ELR (cell line): ENCODE measurements around the gene RAB7A.

ENCODE experiments used
- DNase-seq: peaks from one replicate; pipeline ENCODE4 v3.0.0-alpha.2; 2015; ENCODE audit warnings: low read depth

Gene RAB7A

DNA sequence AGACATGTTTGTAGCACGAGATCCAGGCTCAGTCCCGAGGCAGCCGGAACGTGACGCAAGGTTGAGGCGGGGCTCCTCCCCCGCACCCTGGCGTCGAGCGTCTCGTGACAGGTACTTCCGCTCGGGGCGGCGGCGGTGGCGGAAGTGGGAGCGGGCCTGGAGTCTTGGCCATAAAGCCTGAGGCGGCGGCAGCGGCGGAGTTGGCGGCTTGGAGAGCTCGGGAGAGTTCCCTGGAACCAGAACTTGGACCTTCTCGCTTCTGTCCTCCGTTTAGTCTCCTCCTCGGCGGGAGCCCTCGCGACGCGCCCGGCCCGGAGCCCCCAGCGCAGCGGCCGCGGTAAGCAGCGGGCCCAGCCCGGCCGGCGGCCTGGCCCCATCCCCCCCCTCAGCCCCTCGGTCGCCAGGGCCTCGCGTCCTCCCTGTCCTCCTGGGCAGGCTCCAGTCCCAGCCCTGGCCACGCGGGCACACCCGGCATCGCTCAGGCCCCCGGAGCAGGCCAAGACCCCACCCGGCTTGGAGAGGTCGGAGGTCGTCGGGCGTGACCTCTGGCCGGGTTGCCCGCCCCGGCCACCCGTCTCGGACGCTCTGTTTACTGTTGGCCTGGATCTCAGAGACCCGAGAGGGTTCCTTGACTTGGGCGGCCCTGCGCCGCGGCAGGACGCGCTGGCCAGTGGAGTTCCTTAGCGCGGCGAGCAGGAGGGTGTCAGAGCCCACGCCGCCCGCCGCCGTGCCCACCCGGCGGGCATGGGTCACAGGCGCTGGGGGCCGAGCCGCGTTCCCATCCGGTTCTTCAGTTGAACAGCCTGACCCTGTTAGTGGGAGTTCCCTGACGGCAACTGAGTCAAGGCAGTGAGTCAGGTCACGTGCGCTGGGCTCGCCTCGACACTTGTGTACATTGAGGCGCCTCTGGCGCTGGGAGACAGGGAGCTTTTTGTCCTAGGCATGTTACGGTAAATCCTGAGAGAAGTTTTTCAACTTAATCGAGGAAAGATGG lies at the start of gene RAB7A:
Gene RAB7A, plus strand, starts transcription at position 161 of the 994 bp plus-strand sequence. CDS start 69,185 bp downstream, outside the sequence.
- DNase-seq: peak; percentile 98

DNA sequence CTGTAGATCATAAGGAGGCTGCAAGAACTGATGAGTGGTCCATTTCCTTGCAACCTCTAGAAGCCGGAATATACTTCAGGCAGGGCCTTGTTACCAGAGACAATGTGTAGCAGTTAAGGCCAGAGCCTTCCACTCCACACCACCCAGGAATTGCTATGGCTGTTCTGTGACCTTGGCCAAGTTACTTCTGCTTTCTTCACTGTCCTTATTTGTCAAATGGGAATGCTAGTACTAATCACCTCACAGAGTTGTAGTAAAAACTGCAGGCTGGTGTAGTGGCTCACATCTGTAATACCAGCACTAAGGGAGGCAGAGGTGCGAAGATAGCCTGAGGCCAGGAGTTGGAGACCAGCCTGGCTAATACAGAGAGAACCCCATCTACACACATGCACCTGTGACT lies 46.6 kb upstream of the RAB7A start:
- DNase-seq: no peak

DNA sequence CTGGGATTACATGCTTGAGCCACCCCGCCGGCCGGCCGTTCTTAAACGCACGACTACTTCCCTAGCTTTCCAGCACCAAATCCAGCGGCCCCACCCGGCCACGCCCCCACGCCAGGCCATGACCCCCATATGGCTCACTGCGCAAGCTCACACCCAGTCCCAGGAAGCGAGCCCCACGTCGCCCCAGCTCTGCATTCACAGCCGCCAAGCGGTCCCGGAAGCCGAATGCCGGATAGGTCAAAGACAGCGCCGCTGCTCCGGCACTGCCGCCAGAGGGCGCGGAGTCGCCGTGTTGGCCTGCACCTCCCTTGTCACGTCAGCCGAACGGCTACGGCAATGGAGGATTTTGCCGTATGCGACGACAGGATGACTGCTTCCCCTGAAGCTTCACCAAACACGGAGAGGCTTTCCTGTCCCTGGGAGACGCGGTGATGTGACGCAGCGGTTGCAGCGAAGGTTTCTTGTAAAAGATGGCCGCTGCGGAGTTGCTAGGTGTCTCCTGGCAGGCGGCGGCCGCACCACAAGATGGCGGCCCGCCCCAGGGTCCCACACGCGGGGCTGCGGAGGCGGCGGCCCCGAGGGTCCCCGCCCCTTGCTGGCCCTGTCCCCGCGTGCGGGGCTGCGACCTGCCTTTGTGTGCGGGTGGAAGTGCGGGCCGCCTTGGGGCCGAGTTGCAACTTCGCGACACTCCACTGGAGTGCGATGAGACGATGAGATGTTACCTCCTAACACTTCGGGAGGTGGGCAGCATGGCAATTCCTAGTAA lies 45.2 kb upstream of the RAB7A start:
- peak; percentile 99 for DNase-seq

DNA sequence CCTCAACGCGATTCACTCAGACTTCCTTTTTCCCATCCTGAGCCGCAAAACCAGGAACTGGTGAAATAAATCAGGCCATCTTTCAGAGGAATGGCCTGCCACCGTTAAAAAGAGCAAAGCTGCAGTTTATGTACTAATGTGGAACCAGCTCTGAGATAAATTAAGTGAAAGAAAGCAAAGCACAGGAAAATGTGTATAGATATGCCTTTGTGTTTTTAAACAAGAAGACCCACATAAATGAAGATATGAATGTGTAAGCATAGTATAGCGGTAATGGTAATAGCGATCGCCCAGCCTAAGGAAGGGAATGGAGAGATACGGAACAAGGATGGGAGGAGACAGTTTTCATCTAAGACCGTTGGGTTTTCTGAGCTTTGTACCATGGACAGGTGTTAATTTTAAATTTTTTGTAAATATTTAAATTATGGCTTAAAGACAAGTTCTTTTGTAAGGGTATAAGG lies 44.6 kb upstream of the RAB7A start:
- DNase-seq: no peak

DNA sequence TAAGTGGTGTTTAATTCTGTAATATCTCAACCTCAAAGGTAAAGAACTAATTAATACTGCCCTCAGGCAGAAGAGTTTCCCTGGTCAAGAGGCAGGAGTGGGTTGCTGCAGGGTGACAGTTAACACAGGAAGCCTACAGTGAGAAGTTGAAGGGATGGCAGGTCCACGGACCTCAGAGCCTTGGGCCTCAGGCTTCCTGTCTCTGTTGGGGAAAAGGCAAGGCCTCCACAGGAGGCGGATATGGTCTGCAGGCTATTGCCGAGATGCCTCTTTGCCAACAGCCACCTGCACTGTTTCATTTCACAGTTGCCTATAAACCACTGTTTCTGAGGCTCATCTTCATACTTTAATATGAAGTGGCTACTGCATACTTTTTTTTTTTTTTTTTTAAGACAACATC lies 42.0 kb upstream of the RAB7A start:
- DNase-seq: no peak

DNA sequence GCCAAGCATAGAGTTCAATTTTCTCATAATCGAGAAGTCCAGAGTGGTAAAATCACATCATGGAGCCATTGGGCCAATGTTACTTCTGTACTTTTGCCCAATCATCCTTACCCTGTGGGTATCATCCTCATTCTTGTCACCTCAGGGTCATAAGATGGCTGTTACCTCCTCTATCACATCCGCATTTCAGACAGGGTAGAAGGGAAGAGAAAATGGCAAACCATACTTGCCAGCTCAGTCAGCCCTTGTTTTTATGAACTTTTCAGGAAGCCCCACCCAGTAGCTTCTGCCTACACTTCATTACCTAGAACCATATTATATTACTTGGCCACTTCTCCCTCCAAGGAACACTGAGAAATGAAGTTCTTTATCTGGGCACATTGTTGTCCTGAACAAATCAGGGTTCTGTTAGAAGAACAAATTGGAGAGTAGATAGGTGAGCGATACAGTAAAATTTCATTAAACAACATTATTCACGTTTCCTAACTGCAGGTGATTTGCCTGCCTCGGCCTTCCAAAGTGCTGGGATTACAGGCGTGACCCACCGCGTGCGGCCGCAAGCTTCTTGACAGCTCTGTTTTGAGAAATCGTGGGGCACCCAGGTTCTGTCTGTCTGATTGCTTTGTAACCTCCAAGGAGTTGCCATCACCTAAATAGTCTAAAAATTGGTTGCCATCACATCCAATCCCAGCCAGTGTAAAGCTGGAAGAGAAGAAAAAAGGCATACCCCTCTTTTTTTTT lies 40.8 kb upstream of the RAB7A start:
- no peak for DNase-seq

DNA sequence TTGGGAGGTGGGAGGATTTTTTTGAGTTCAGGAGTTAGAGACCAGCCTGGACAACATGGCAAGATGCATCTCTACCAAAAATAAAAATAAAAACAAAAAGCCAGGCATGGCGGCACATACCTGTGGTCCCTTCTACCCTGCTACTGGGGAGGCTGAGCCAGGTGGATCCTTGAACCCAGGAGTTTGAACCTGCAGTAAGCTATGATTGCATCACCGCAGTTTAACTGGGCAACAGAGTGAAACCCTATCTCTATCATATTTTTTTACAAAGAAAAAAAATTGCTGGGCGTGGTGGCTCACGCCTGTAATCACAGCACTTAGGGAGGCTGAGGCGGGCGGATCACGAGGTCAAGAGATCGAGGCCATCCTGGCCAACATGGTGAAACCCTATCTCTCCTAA lies 39.5 kb upstream of the RAB7A start:
- no peak for DNase-seq

DNA sequence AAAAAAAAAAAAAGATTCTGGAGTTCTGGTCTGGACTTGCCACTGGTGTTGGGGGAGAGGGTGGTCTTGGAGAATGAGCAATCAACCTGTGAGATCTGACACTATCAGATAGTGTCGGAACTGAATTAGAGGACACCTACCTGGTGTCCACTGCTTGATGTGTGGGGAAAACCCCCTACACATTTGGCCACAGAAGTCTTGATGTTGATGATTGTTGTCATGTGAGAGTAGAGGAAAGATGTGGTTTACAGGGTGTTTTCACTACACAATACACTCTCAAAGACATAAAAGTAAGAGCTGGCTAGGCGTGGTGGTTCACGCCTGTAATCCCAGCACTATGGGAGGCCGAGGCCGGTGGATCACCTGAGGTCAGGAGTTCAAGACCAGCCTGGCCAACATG lies 36.9 kb upstream of the RAB7A start:
- DNase-seq: no peak

DNA sequence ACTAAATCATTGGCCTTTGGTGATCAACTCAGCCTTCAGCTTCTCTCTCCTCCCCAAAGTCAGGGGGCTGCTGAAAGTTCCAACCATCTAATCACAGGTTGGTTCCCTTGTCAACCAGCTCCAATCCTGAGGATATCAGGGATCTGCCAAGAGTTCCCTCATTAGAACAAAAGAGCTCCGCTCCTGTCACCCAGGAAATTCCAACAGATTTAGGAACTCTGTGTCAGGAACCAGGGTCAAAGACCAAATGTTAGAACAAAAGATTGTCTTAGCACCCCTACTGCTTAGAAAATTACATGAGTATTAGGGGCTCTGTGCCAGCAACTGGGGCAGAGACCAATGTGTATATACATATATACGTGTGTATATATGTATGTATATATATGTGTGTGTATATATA lies 32.3 kb upstream of the RAB7A start:
- no peak for DNase-seq

DNA sequence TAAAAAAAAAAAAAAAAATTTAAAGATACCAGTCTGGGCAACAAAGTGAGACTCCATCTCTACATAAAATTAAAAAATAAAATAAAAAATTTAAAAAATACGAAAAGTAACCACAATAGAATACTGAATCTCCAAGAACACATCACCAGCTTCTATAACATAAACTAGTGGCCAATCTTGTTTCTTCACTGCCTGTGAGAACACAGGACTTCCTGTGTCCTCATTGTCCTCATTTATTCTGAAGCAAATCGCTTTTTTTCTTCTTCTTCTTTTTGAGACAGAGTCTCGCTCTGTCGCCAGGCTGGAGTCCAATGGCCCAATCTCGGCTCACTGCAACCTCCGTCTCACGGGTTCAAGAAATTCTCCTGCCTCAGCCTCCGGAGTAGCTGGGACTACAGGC lies 28.6 kb upstream of the RAB7A start:
- no peak for DNase-seq

DNA sequence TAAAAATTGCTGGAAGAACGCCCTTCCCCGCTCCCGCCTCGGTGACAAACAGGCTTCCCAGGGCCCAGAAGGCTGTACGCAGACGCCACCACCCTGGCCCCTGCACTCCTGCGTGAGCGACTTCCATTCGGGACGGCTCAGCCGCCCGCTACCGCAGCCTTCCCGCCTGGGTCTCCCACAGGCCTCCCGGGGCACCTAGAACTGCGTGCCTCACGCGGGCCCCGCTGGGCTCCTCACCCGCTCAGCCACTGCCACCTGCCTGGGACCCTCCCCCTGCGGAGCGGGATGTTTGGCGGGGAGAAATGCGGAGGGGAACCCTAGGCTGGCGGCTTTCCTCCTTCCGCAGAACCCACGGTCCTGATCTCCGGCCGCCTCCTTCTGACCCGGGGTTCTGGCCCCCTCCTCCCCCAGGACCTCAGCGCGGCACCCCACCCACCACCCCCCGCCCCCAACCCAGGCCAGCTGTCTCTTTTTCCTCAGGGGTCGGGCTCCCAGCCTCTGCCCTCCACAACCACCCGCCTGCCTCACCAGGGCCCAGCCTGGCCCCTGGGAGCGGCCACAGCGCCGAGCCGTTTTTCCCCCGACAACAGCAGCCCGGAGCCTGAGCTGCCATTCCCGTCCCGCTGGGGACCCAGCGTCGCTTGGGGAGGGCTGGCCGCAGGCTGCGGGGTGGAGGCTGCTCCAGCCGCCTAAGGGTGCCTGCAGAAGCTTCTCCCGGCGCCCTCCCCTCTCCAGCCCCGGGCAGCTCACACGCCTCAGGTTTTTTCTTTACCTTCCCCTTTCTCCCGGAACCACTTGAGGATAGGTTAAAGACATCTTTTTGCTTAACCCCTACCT lies 27.6 kb upstream of the RAB7A start:
- DNase-seq: peak; percentile 42

DNA sequence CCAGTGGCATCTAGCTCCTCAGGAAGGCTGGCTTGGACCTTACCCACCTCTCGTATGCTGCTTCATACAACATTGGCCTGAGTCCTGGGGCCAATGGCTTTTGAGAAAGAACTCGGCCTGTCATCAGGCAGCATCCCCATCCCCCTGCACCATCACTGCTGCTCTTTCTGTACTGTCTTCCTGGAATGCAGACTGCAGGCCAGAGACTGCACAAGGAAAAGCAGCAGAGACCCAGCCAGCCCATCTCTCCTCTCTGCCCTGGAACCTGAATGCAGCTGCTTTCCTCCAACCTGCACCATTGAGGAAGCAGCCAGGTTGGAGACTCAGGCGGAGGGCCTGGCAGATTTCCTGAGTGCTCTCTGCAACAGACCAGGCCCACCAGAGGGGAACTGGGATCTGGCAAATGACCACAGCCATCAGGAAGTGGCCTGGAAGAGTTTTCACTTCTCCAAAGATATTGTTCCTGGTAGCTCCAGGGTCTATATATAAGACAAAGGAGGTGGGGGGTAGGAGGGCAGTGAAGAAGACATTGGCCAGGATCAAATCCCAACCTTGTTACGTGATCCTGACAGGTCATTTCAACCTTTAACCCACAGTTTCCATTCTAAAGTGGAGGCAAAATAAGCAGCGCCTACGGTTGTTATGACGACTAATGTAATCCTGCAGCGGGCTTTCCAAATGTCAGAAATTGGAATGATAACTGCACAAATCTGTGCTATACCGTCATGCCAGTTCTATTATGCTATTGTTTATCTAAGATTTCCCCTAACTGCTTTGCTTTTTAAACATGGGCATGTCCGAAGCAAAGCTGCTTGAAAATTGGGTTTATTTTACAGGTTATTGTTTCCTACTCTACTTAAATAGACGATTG lies 24.4 kb upstream of the RAB7A start:
- DNase-seq: no peak

DNA sequence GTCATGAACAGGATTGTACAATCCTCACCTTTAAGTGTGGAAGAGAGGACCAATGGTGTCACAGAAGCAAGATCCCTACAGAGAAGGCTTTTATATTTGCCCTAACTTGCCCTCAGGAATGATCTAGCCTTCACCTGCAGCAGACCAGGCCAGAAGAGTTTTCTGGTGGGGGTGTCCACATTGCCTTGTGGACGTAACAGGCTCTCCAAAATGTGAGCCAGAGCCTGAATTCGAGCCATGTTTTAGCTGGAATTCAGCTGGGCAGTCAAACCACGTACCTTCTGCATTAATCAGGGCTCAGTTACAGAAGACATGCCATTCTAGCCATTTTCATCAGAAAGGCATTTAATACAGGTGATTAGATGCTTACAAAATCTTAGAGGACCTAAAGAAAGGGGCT lies 23.6 kb upstream of the RAB7A start:
- DNase-seq: no peak

DNA sequence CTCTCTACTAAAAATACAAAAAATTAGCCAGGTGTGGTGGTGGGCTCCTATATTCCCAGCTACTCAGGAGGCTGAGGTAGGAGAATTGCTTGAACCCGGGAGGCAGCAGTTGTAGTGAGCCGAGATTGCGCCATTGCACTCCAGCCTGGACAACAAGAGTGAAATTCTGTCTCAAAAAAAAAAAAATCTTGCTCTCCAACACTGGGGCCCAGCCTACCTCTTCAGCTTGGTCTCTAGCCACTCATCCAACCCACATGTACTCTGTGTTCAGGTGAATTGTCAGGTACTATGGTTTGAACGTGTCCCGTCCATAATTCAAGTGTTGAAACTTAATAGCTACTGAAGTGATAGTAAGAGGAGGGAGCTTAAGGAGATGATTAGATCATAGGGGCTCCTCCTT lies 22.4 kb upstream of the RAB7A start:
- no peak for DNase-seq

DNA sequence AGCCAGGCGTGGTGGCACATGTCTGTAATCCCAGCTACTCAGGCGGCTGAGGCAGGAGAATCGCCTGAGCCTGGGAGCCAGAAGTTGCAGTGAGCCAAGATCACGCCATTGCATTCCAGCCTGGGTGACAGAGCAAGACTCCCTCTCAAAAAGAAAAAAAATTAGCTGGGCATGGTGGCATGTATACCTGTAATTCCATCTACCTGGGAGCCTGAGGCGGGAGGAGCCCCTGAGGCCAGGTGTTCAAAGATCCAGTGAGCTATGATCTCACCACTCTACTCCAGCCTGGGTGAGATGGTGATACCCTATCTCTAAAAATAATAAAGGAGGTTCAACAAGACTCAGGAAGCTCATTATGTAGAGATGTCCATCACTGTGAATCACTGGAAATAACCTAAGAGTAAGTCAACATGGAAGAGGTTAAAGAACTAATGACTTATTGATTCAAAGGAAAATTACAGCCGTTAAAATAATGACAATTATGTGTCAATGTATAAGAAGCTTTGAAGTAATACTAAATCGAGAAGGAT lies 19.8 kb upstream of the RAB7A start:
- no peak for DNase-seq

DNA sequence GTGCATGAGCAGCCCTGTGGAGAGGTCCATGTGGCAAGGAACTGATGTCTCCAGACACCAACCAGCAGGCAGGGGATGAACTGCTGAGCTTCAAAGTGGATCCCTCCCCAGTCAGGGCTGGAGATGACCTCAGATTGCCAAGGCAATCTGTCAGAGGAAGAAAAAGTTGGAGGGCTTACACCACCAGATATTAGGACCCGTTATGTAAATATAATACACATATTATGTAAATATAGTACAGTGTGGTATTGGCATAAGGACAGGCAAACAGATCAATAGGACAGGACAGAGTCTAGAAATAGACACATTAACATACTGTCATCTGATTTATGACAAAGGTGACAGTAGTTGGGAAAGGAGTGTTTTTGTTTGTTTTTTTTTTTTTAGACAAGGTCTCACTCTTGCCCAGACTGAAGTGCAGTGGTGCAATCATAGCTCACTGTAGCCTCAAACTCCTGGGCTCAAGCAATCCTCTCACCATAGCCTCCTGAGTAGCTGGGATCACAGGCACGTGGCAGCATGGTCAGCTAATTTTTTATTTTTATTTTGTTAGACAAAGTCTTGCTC lies 18.0 kb upstream of the RAB7A start:
- DNase-seq: no peak

DNA sequence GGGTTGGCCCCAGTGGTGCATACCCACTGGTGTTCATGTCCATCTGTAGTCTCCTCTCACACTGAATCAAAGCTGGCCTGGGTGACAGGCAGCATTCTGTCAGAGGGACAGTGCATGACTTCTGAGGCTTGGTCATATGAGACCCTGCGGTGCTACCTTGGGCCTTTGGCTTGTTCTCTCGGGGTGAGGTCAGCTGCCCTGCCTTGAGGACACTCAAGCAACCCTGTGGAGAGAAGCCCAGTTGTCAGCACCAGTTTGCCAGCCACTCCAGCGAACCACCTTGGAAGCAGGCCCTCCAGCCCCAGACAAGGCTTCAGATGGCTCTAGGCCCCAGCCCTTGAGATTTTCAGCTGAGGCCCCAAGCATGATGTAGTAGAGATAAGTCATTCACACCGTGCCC lies 16.9 kb upstream of the RAB7A start:
- no peak for DNase-seq

DNA sequence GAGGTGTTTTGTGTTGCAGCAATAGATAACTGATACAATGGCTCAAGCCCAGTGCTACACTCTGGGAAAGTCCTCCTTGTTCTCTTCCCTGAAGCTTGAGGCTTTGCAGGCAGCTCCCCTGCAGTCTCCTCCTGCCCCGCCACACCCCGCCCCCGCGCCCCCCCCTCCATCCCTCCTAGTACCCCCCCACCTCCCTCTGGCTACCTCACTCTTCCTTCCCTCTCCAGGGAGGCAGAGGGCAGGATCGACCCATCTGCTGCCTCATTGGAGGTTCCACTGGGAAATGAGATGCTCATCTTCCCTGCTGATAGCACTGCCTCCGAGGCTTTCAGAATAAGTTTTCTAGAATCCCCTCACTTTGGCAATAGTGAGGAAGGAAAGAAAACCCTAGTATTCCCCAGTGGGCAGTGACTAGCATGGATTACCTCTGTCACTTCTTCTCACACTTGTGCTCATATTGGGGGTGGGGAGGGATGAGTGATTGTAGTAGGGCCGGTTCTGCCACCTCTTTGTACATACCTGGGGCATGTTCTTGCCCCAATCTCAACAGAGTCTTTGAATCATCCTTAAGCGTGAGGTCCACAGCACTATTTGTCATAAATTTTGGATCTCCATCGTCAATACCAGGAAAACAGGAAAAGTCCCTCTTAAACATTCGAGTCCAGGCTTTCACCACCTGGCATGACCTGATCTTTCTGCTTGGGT lies 16.3 kb upstream of the RAB7A start:
- DNase-seq: no peak

DNA sequence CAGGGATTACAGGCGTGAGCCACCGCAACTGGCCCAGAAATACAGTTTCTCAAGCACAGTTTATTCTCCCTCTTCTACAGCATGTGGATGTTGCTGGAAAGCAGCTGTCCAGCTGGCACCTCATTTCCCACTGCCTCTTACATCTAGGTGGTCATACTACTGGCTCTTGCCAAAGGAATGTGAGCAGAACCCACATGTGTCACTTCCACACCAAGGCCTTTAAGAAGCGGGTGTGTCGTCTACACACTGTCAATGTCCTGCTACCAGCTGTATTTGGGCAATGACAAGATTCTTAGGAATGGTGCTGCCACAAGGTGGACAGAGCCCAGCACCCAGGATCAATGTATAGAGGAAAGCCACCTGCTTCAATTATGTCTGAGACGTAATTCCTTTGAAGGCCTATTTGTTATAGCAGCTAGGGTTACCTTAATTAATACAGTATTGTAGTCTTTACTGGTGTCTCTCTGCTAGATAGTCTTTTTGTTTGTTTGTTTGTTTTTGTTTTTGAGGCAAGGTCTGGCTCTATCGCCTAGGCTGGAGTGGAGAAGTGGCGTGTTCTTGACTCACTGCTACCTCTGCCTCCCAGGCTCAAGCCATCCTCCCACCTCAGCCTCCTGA lies 15.1 kb upstream of the RAB7A start:
- DNase-seq: no peak
